HG02798 (cell line): ENCODE data around the gene AMHR2.
"Not testable (repeated sequence)": the region's sequence is repeated elsewhere in the genome, so short reads cannot be mapped to it uniquely, and the experiment has no call there.

ENCODE experiments used
- ATAC-seq: cut with Tn5 transposase; IDR thresholded peaks from one replicate; pipeline ENCODE4 v1.9.1; 2021; ENCODE audit warnings: mild to moderate bottlenecking; ENCODE audit not compliant: unreplicated experiment, poor library complexity

The AMHR2 gene

DNA sequence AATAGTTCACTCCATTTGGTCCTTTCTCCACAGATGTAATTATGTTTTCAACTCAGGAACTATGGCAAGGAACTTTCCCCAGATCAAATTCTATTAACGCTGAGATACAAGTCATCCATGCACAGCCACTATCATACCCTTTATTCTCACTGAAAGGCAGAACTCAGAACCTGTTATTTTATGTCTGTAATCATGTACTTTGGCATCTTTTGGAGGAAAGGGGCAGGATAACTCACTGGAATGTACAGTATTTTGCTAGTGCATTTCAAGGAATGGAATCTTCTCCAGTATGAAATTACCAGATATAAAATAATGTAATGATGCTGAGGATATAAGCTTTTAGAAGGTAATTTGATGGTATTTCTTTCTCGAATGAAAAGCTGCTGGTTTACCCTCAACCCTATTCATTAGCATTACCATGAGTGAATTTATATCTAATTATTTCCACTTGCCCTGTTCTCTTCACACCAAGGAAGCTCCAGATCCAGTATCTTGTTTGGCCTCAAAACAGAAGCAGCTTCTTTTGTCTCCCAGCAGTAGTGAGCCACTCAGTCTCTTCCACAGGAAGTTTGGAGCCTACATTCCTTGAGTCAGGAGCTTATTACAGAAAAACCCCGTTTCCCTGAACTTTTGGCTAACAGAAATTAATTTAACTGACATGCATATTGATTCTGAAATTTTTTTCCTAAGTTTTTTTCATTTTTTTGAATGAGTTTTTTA, 10.0 kb upstream of the AMHR2 start:
- no peak for ATAC-seq

DNA sequence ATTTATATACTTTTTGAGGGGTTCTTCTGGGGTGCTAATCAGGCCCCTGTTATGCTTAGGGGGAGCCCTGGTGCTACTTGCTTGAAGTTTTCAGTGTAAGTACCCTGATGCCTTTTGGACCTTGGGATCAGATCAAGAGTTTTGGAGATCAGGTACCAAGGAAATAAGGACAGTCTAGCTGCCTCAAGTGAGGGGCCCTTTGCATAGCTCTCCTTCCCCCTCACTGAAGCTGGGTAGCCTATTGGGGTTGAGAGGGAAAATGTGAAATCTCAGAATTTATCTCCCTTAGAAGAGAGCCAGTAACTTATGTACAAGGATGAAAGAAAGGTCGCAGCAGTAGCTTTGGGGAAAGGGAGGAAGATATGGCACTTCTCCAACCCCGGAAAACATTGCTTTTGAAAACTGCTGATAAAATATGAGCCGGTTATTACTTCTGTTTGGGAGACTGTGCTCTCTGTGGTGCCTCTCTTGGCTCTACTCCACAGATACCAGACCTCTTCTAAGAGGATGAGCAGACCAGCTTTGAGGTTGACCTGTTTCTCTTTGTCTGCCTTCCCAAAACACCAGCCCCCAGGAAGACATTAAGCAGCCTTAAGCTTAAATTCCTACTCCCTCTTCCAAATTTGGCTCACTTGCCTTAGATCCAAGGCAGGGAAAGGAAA, 8.8 kb upstream of the AMHR2 start:
- no peak for ATAC-seq

DNA sequence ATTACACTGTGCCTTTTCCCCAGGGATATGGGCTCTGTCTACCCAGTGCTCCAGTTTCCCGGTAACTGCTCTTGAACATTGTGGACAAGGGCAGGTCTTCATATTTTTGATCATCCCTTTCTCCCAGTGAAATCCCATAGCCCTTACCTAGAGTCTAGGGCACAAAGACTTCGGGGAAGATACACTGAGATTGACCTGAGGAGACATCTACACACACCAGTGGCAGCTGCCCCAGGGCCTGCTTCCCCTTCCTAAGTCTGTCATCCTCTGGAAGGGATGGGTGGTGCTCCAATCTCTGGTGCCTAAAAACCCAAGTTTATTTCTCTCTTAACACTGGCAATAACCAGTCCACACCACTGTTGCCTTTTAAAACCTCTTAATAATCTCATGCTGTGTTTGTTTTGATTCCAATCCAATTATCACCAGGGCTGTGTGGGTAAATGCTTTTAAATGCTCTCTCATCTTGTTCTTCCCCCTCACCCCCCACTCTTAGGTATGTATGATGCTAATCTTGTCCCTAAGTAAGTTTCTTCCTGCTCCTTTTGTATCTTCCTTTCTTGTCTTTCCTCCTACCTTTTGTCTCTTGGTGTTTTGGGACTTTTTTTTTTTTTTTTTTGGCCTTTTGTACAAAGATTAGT, 7.8 kb upstream of the AMHR2 start:
- ATAC-seq: not testable (repeated sequence)

DNA sequence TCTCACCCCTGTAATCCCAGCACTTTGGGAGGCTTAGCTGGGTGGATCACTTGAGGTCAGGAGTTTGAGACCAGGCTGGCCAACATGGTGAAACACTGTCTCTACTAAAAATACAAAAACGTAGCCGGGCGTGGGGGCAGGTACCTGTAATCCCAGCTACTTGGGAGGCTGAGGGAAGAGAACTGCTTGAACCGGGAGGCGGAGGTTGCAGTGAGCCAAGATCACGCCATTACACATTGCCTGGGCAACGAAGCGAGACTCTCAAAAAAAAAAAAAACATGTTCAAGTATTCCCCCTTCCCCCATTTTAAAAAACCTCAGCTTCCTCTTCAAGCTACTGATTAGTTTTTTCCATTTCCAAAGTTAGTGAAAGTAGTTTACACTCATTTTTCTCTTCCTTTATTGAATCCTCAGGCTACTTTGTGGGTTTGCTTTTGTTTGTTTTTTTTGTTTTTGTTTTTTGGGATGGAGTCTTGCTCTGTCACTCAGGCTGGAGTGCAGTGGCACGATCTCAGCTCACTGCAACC, 6.3 kb upstream of the AMHR2 start:
- ATAC-seq: not testable (repeated sequence)

GRCh38 chr12:53418221-53418620, 5.4 kb upstream of the AMHR2 start:
- ATAC-seq: no peak

GRCh38 chr12:53419756-53420155, 3.9 kb upstream of the AMHR2 start:
- ATAC-seq: no peak

GRCh38 chr12:53422247-53422646, 1.4 kb upstream of the AMHR2 start:
- not testable (repeated sequence) for ATAC-seq

GRCh38 chr12:53424626-53425514, 1.2 kb downstream of the AMHR2 start:
- no peak for ATAC-seq

DNA sequence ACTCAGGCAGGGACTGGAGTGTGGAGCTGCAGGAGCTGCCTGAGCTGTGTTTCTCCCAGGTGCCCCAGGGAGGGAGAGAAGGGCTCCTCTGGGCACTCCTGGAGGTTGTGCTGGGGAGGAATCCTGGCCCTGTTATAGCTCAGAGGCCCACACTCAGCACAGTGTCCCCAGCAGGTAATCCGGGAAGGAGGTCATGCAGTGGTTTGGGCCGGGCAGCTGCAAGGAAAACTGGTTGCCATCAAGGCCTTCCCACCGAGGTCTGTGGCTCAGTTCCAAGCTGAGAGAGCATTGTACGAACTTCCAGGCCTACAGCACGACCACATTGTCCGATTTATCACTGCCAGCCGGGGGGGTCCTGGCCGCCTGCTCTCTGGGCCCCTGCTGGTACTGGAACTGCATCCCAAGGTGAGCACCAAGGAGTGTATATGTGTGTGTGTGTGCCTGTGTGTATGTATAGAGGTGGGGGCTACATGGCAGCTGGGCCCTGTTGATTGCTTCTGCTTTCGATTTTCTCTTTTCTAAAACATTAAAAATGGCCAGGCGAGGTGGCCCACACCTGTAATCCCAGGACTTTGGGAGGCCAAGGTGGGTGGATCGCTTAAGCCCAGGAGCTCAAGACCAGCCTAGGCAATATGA, 2.0 kb downstream of the AMHR2 start:
- no peak for ATAC-seq

DNA sequence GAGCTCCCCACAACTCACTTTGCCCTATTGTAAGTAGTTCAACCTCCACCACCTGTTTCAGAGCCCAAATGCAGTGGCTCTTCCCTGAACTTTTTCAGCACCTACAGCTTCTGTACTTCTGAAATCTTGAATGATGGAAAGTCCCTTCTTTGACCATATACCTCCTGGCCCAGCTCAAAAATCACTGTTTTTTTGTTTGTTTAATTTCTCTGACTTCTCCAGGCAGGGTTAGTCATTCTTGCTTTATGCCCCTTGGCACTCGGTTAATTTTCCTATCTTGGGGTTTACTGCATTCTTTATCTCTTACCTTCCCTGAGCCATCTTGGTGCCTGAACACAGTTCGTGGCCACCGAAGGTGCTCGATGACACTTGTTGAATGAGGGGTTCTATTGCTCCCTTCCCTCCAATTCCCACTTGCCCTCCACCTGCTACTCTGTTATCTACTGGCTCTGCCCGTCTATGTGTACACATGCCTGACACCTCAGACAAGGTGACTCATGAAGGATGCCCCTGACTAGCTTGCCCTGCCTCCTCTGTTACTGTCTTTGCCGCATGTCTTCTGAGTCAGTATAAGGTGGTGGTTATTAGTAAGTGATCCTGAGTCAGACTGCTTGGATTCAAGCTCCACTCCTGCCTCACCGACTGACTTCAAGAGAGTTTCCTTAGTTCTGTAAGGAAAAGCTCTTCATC, 4.4 kb downstream of the AMHR2 start:
- ATAC-seq: no peak

DNA sequence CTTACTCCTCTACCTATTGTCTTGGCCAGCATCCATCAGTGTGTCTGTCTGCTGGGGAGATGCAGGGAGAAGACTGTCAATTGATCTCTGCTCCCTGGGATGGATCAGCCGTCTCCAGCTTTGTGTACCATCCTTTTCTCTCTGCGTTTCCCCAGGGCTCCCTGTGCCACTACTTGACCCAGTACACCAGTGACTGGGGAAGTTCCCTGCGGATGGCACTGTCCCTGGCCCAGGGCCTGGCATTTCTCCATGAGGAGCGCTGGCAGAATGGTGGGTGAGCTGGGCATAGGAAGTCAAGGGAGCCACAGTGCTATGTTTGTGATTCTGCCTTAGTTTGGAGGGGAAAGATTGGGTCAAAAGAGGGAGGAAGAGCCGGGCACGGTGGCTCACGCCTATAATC, 5.1 kb downstream of the AMHR2 start:
- no peak for ATAC-seq

GRCh38 chr12:53430116-53430515, 6.5 kb downstream of the AMHR2 start:
- no peak for ATAC-seq

DNA sequence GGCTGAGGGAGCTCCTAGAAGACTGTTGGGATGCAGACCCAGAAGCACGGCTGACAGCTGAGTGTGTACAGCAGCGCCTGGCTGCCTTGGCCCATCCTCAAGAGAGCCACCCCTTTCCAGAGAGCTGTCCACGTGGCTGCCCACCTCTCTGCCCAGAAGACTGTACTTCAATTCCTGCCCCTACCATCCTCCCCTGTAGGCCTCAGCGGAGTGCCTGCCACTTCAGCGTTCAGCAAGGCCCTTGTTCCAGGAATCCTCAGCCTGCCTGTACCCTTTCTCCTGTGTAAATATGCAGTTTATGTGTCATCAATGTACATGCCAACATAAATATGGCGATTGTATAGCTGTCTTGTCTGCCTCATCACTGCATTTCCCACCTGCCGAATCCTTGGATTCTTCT, 7.5 kb downstream of the AMHR2 start:
- no peak for ATAC-seq

GRCh38 chr12:53435326-53435725, 11.7 kb downstream of the AMHR2 start:
- ATAC-seq: not testable (repeated sequence)

- not testable (repeated sequence) for ATAC-seq
These were observed 15.9 kb downstream of the AMHR2 start for GRCh38 chr12:53439582-53439981.

DNA sequence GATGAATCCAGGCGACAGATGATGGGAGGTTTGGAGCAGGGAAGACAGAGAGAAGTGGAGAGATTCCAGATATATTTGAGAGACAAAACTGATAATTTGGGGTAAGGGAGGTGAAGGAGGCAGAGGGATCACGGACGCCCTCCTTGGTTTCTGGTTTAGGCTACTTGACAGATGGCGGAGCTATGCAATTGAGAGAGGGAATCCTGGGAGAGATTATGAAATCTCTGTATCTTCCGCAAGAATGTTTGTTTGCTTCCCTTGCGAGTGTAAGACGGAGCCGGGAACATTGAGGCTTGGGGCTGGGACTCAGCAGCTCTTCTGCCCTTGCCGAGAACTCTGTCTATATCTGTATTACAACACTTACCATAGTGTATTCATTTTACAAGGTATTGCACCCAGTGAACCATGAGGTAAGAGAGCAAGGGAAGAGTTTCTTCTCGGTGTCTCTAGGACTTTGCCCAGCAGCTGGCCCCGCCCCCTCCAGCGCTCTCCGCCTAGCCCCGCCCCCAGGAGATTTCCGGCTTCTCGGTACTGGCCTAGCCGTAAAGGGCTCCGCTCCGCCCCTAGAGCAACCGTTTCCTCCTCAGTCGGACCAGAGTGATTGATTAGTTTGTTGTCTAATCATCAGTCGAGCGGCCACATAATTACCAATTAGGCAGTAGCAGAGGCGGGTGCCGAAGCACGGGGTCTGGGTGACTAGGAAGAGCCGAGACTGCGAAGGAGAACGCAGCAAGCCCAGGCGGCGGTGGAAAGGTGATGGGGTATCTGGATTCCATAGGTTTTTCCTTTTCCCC, 17.6 kb downstream of the AMHR2 start, which contains the start of gene PRR13:
Gene PRR13 (plus strand): TSS at position 695 of the 794 bp plus-strand sequence. CDS start 981 bp downstream, outside the sequence.
- ATAC-seq: peak; percentile 100

GRCh38 chr12:53443955-53444354, 20.3 kb downstream of the AMHR2 start:
- ATAC-seq: no peak

GRCh38 chr12:53444593-53445325, 21.1 kb downstream of the AMHR2 start:
- ATAC-seq: not testable (repeated sequence)
